Caco-2 (cell line): ENCODE data around the gene ACOX1. TPM values are rescaled to one million over a fixed set of nuclear protein-coding genes. Genes with fewer than 3 reads are reported as not detected.

Experiments
- BruUV-seq: library from RNA; stranded (reverse); fragments of 400-500 nt; replicated peaks from 2 replicates; lab custom pipeline; 2021; lab: Mats Ljungman, UMichigan
- CTCF ChIA-PET: fragments of 300-600 bp; sonication (Branson Sonifier 250); formaldehyde crosslinking; loops from one replicate; lab custom pipeline; 2022; ENCODE audit warnings: antibody characterized with exemption; lab: Charles Lee
- POLR2A ChIA-PET: fragments of 300-600 bp; sonication (Branson Sonifier 250); formaldehyde crosslinking; loops from one replicate; lab custom pipeline; 2022; ENCODE audit warnings: antibody characterized with exemption; lab: Charles Lee
- DNase-seq, 2 experiments: peaks; one replicate each; pipeline versions ENCODE4 v3.0.0 to v3.0.0-alpha.2; 2020 to 2022
- H3K27me3 ChIP-seq: replicated peaks from 2 replicates; pipeline ENCODE4 v1.6.0; 2011; ENCODE audit warnings: low read length; ENCODE audit not compliant: control insufficient read depth, insufficient read depth
- H3K36me3 ChIP-seq: 2 replicates; pipeline ENCODE4 v1.5.1; 2011; ENCODE audit warnings: low read length; ENCODE audit not compliant: control insufficient read depth, insufficient read depth
- H3K4me1 ChIP-seq: fragments of 250-450 bp; sonication (Bioruptor Pico); 2 replicates; pipeline ENCODE4 v1.5.1; 2020; ENCODE audit warnings: mild to moderate bottlenecking
- H3K4me3 ChIP-seq: 2 replicates; pipeline ENCODE4 v1.5.1; 2011; ENCODE audit warnings: low read depth, mild to moderate bottlenecking, control low read depth, low read length
- H3K9me3 ChIP-seq: fragments of 250-450 bp; sonication (Bioruptor Pico); 2 replicates; pipeline ENCODE4 v1.5.1; 2020; ENCODE audit warnings: mild to moderate bottlenecking, moderate library complexity
- H3K27ac Mint-ChIP-seq: one replicate; pipeline ENCODE4 v1.8.0; 2022; ENCODE audit warnings: mixed read lengths; ENCODE audit not compliant: unreplicated experiment
- H3K27me3 Mint-ChIP-seq: one replicate; pipeline ENCODE4 v1.8.0; 2022; ENCODE audit warnings: mixed read lengths; ENCODE audit not compliant: insufficient read depth, unreplicated experiment
- H3K36me3 Mint-ChIP-seq: one replicate; pipeline ENCODE4 v1.8.0; 2022; ENCODE audit warnings: mild to moderate bottlenecking, mixed read lengths; ENCODE audit not compliant: insufficient read depth, unreplicated experiment
- H3K4me1 Mint-ChIP-seq: one replicate; pipeline ENCODE4 v1.8.0; 2022; ENCODE audit warnings: low read depth, mixed read lengths; ENCODE audit not compliant: unreplicated experiment
- H3K4me3 Mint-ChIP-seq: one replicate; pipeline ENCODE4 v1.8.0; 2022; ENCODE audit warnings: mild to moderate bottlenecking, moderate library complexity, mixed read lengths; ENCODE audit not compliant: unreplicated experiment
- H3K9me3 Mint-ChIP-seq: one replicate; pipeline ENCODE4 v1.8.0; 2022; ENCODE audit warnings: mixed read lengths; ENCODE audit not compliant: unreplicated experiment
- intact Hi-C: fragments of 100-400 bp; cut with micrococcal nuclease; formaldehyde crosslinking; loops from one replicate; pipeline ENCODE4 v1.10.0; 2022; ENCODE audit not compliant: unreplicated experiment
- total RNA-seq: library from RNA; stranded (reverse); gene quantifications from 2 replicates; pipeline ENCODE4 v1.2.3, GENCODE V29; 2022
- TF ChIP-seq, protein P1 (sequence below), 2 experiments: fragments of 200-600 bp in 1 of 2; IDR thresholded peaks; 1 replicate in 1 of 2; 2 replicates in 1 of 2; pipeline versions ENCODE4 v1.5.1 to v1.8.0; 2011 to 2022; ENCODE audit warnings: antibody characterized with exemption in 1 of 2, control low read depth in 1 of 2, inconsistent platforms in 1 of 2, low read depth in 1 of 2, low read length in 1 of 2, mild to moderate bottlenecking in 1 of 2, moderate library complexity in 1 of 2; ENCODE audit not compliant: insufficient read depth in 1 of 2, severe bottlenecking in 1 of 2, unreplicated experiment in 1 of 2

ACOX1 gene
- total RNA-seq, 1 experiment from 2014 or later = 48.3 TPM

DNA sequence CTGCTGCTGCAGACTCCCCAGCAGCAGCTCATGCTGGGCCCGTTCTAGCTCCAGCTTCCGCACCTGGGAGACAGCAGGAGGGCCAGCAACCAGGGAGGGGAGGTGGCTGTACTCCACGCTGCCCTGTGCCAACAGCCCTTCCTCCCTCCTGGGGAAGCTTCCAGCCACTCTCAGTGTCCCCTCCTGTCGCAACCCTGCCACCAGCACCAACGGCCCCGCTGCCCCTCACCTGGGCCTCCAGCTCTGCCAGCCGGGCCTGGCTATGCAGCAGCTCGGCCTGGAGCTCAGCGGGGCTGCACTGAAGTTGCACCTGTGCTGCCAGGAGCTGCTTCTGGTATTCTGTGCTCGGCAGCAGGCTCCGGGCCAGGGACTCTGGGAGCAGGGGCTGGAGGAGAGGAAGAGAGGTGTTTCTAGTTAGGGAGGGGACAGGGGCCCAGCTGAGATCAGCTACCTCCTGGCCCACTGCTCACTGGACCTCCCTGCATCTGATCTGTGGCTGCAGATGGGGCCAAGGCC is 58.9 kb downstream of the ACOX1 start:
- no TSS peak for BruUV-seq
- H3K4me3 ChIP-seq = no peak overlapping the region
- POLR2A ChIA-PET = interaction anchor here (0.5 kb wide), 1 partner anchor 26 kb away, joined by 3 read pairs; no protein-coding TSS in a partner anchor
- no peak overlapping the region for H3K27ac Mint-ChIP-seq
- H3K4me3 Mint-ChIP-seq = no peak overlapping the region
- H3K27me3 Mint-ChIP-seq = no peaks in the 10 kb centered on the region
- H3K36me3 Mint-ChIP-seq = no peaks in the 10 kb centered on the region
- intact Hi-C loops = no loop called here
- no peaks in the 10 kb centered on the region for H3K9me3 Mint-ChIP-seq
- H3K9me3 ChIP-seq = no peaks in the 10 kb centered on the region
- no peaks in the 10 kb centered on the region; the same call in 1 of the 2 replicates for H3K36me3 ChIP-seq
- DNase-seq = no peak
- peaks cover 6% of the 10 kb centered on the region for H3K4me1 Mint-ChIP-seq
- CTCF ChIA-PET = interaction anchor here (0.6 to 2.3 kb wide), 3 partner anchors 15 to 262 kb away, joined by 3 to 11 read pairs (median 3); partner anchors contain the start of gene MRPL38
- TF ChIP-seq, protein P1, sequence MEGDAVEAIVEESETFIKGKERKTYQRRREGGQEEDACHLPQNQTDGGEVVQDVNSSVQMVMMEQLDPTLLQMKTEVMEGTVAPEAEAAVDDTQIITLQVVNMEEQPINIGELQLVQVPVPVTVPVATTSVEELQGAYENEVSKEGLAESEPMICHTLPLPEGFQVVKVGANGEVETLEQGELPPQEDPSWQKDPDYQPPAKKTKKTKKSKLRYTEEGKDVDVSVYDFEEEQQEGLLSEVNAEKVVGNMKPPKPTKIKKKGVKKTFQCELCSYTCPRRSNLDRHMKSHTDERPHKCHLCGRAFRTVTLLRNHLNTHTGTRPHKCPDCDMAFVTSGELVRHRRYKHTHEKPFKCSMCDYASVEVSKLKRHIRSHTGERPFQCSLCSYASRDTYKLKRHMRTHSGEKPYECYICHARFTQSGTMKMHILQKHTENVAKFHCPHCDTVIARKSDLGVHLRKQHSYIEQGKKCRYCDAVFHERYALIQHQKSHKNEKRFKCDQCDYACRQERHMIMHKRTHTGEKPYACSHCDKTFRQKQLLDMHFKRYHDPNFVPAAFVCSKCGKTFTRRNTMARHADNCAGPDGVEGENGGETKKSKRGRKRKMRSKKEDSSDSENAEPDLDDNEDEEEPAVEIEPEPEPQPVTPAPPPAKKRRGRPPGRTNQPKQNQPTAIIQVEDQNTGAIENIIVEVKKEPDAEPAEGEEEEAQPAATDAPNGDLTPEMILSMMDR (IDR thresholded peaks at IDR 0.05; ENCODE audit: insufficient read depth in 1 of 2, low read depth in 1 of 2, low read length in 1 of 2, severe bottlenecking in 1 of 2, unreplicated experiment in 1 of 2) = no peak
- no peaks in the 10 kb centered on the region for H3K4me1 ChIP-seq
- no peaks in the 10 kb centered on the region for H3K27me3 ChIP-seq

GRCh38 chr17:75919611-75920010 is 59.4 kb downstream of the ACOX1 start:
- Mint-ChIP-seq H3K36me3 (no peaks in the 10 kb centered on the region), H3K4me3 (no peak overlapping the region), H3K27ac (no peak overlapping the region), H3K4me1 (peaks cover 6% of the 10 kb centered on the region), H3K9me3 (no peaks in the 10 kb centered on the region), H3K27me3 (no peaks in the 10 kb centered on the region)
- no peak for DNase-seq
- intact Hi-C loops = no loop called here
- Histone ChIP-seq H3K36me3 (no peaks in the 10 kb centered on the region; the same call in 1 of the 2 replicates), H3K4me1 (no peaks in the 10 kb centered on the region), H3K9me3 (no peaks in the 10 kb centered on the region), H3K4me3 (no peak overlapping the region), H3K27me3 (no peaks in the 10 kb centered on the region)
- TF ChIP-seq, protein P1 (IDR thresholded peaks at IDR 0.05; ENCODE audit: insufficient read depth in 1 of 2, low read depth in 1 of 2, low read length in 1 of 2, severe bottlenecking in 1 of 2, unreplicated experiment in 1 of 2) = no peak
- ChIA-PET CTCF (interaction anchor here (0.6 to 2.3 kb wide), 3 partner anchors 14 to 262 kb away, joined by 3 to 11 read pairs (median 5); partner anchors contain the start of gene MRPL38), POLR2A (interaction anchor here (0.5 kb wide), 1 partner anchor 26 kb away, joined by 3 read pairs; no protein-coding TSS in a partner anchor)
- BruUV-seq = no TSS peak

- Histone ChIP-seq H3K4me1 (no peaks in the 10 kb centered on the region), H3K9me3 (no peaks in the 10 kb centered on the region), H3K27me3 (no peaks in the 10 kb centered on the region), H3K36me3 (no peaks in the 10 kb centered on the region; the same call in 1 of the 2 replicates), H3K4me3 (no peak overlapping the region)
- H3K9me3 Mint-ChIP-seq = no peaks in the 10 kb centered on the region
- peaks cover 6% of the 10 kb centered on the region for H3K4me1 Mint-ChIP-seq
- H3K27ac Mint-ChIP-seq = no peak overlapping the region
- intact Hi-C loops = no loop called here
- BruUV-seq = no TSS peak
- ChIA-PET POLR2A (no interaction called here), CTCF (interaction anchor here (0.7 to 1.3 kb wide), 3 partner anchors 12 to 96 kb away, joined by 3 read pairs; no protein-coding TSS in a partner anchor)
- no peaks in the 10 kb centered on the region for H3K27me3 Mint-ChIP-seq
- H3K4me3 Mint-ChIP-seq = no peak overlapping the region
- no peak for DNase-seq
- TF ChIP-seq, protein P1 (IDR thresholded peaks at IDR 0.05; ENCODE audit: insufficient read depth in 1 of 2, low read depth in 1 of 2, low read length in 1 of 2, severe bottlenecking in 1 of 2, unreplicated experiment in 1 of 2) = no peak
- H3K36me3 Mint-ChIP-seq = peaks cover 6% of the 10 kb centered on the region
These were observed 61.0 kb downstream of the ACOX1 start for GRCh38 chr17:75917917-75918445.
